Keratinocyte (primary cell): ENCODE measurements around the gene KRT40.

ENCODE experiments used
- CTCF ChIP-seq, 3 experiments: IDR thresholded peaks in 1 of 3; conservative IDR thresholded peaks in 1 of 3; optimal IDR thresholded peaks in 1 of 3; 2 replicates in 2 of 3; 3 replicates in 1 of 3; pipeline versions ENCODE3 to v1.5.1; 2011; ENCODE audit warnings: low read length in 3 of 3, mild to moderate bottlenecking in 3 of 3, moderate library complexity in 2 of 3, control low read depth in 1 of 3, inconsistent platforms in 1 of 3; ENCODE audit not compliant: insufficient read depth in 2 of 3; ENCODE audit errors: extremely low read depth in 1 of 3
- EZH2 ChIP-seq: IDR thresholded peaks from one replicate; pipeline ENCODE4 v1.6.1; 2012; ENCODE audit warnings: inconsistent platforms, mild to moderate bottlenecking, low read length, moderate library complexity

GRCh38 chr17:41013606-41014005 lies 29.5 kb upstream of the KRT40 start:
- TF ChIP-seq CTCF (optimal IDR thresholded peaks at IDR 0.05 in 1 of 3, IDR thresholded peaks at IDR 0.05 in 1 of 3, conservative IDR thresholded peaks at IDR 0.05 in 1 of 3; ENCODE audit: extremely low read depth in 1 of 3, insufficient read depth in 2 of 3, low read length in 3 of 3) (no peak), EZH2 (no peak)
